SK-N-SH (cell line): ENCODE measurements around the gene RASGRP2.

Experiments
- TF ChIP-seq, protein P1 (sequence below): IDR thresholded peaks from 2 replicates; pipeline ENCODE4 v1.6.1; 2012; ENCODE audit warnings: mild to moderate bottlenecking, low read depth, low read length, moderate library complexity
- TF ChIP-seq, protein P2 (sequence below): fragments of 200-600 bp; sonication (generic); IDR thresholded peaks from 2 replicates; pipeline ENCODE4 v1.6.1; 2017; ENCODE audit warnings: antibody characterized with exemption, mild to moderate bottlenecking, moderate library complexity

DNA sequence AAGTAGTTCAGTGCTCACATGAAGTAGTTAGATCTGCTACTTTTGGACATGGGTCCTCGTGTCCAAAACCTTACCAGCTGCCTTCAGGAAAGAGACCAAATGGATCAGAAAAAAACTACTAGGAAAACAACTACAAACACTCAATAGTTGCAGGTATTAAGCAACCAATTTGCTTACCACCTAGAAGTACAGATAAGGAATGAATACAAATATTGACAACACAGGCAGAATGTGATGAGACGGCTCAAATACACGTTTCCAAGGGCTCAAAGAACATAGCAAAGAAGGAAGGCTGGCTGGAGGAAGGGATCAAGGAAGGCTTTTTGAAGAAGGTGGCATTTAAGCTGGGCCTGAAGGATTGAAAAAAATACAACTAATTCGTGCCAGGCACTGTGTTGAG lies 62.8 kb downstream of the RASGRP2 start:
- TF ChIP-seq, protein P1, sequence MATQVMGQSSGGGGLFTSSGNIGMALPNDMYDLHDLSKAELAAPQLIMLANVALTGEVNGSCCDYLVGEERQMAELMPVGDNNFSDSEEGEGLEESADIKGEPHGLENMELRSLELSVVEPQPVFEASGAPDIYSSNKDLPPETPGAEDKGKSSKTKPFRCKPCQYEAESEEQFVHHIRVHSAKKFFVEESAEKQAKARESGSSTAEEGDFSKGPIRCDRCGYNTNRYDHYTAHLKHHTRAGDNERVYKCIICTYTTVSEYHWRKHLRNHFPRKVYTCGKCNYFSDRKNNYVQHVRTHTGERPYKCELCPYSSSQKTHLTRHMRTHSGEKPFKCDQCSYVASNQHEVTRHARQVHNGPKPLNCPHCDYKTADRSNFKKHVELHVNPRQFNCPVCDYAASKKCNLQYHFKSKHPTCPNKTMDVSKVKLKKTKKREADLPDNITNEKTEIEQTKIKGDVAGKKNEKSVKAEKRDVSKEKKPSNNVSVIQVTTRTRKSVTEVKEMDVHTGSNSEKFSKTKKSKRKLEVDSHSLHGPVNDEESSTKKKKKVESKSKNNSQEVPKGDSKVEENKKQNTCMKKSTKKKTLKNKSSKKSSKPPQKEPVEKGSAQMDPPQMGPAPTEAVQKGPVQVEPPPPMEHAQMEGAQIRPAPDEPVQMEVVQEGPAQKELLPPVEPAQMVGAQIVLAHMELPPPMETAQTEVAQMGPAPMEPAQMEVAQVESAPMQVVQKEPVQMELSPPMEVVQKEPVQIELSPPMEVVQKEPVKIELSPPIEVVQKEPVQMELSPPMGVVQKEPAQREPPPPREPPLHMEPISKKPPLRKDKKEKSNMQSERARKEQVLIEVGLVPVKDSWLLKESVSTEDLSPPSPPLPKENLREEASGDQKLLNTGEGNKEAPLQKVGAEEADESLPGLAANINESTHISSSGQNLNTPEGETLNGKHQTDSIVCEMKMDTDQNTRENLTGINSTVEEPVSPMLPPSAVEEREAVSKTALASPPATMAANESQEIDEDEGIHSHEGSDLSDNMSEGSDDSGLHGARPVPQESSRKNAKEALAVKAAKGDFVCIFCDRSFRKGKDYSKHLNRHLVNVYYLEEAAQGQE, result no peak
- TF ChIP-seq, protein P2, sequence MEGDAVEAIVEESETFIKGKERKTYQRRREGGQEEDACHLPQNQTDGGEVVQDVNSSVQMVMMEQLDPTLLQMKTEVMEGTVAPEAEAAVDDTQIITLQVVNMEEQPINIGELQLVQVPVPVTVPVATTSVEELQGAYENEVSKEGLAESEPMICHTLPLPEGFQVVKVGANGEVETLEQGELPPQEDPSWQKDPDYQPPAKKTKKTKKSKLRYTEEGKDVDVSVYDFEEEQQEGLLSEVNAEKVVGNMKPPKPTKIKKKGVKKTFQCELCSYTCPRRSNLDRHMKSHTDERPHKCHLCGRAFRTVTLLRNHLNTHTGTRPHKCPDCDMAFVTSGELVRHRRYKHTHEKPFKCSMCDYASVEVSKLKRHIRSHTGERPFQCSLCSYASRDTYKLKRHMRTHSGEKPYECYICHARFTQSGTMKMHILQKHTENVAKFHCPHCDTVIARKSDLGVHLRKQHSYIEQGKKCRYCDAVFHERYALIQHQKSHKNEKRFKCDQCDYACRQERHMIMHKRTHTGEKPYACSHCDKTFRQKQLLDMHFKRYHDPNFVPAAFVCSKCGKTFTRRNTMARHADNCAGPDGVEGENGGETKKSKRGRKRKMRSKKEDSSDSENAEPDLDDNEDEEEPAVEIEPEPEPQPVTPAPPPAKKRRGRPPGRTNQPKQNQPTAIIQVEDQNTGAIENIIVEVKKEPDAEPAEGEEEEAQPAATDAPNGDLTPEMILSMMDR, result no peak
